Gastrocnemius medialis (tissue), 4 donors: ENCODE measurements around the gene TSNAXIP1.

Experiments used
- CTCF ChIP-seq, 5 experiments: fragments of 450-650 bp in 3 of 5; fragments of 200-600 bp in 2 of 5; sonication (generic) in 2 of 5; IDR thresholded peaks in 4 of 5; conservative IDR thresholded peaks in 1 of 5; 1 replicate in 4 of 5; 2 replicates in 1 of 5; pipeline ENCODE4 v1.5.1; 2016 to 2019; ENCODE audit warnings: antibody characterized with exemption in 5 of 5, mild to moderate bottlenecking in 3 of 5, moderate library complexity in 3 of 5
- POLR2A ChIP-seq, 2 donors: fragments of 450-650 bp; IDR thresholded peaks; one replicate each; pipeline ENCODE4 v1.6.1; 2017; ENCODE audit warnings: antibody characterized with exemption in 2 of 2, mild to moderate bottlenecking in 2 of 2, moderate library complexity in 2 of 2

- no peak for TF ChIP-seq CTCF (IDR thresholded peaks at IDR 0.05 in 4 of 5, conservative IDR thresholded peaks at IDR 0.05 in 1 of 5)
- no peak for TF ChIP-seq POLR2A (IDR thresholded peaks at IDR 0.05)
These were observed 57.9 kb downstream of the TSNAXIP1 start for GRCh38 chr16:67864594-67864993.
